HG03378 (cell line): ENCODE results near the gene CROCC2.

Experiments used
- ATAC-seq: cut with Tn5 transposase; IDR thresholded peaks from one replicate; pipeline ENCODE4 v1.9.1; 2021; ENCODE audit warnings: mild to moderate bottlenecking, moderate library complexity; ENCODE audit not compliant: unreplicated experiment

The CROCC2 gene

GRCh38 chr2:241033336-241033987, 127.3 kb downstream of the CROCC2 start:
- ATAC-seq: no peak

DNA sequence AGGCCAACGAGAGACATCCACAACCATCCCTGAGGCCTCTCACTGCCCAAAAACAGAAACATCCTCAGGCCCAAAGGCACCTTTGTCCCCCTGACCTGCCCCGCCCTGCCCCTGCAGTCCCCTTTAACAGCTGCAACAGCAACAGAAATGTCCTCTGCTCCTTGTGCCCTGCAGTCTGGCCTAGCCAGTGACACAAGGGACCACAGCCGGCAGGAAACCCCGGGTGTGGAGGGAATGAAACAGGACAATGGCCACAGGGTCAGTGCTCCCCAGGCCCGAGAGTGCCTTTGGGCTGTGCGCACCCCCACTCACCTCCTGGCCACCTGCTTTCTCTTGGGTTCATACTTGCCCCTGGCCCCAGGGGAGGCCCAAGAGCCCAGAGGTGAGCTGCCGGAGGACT, 127.9 kb downstream of the CROCC2 start:
- ATAC-seq: no peak

DNA sequence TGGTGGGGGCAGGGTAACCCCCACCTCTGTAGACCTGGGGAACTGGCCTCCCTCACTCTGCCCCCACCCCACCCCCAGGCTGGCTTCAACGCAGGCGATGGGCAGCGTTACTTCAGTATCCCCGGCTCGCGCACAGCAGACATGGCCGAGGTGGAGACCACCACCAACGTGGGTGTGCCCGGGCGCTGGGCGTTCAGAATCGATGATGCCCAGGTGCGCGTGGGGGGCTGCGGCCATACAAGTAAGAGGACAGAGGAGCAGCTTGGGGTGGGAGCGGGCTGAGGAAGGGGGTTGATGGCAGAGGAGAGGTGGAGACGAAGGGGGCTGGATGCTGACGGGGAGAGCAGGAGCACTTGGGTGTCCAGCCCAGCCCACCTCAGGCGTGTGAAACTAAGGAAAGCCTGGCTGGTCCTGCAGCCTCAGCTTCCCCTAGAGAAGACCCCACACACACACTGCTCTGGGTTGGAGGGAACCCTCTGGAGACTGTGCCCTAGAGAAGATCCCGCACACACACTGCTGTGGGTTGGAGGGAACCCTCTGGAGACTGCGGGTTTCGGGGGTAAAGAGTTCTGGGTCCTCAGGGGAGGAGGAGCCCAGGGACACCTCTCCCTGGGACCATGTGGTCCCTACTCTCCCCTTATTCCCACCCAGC, 128.5 kb downstream of the CROCC2 start:
- no peak for ATAC-seq

DNA sequence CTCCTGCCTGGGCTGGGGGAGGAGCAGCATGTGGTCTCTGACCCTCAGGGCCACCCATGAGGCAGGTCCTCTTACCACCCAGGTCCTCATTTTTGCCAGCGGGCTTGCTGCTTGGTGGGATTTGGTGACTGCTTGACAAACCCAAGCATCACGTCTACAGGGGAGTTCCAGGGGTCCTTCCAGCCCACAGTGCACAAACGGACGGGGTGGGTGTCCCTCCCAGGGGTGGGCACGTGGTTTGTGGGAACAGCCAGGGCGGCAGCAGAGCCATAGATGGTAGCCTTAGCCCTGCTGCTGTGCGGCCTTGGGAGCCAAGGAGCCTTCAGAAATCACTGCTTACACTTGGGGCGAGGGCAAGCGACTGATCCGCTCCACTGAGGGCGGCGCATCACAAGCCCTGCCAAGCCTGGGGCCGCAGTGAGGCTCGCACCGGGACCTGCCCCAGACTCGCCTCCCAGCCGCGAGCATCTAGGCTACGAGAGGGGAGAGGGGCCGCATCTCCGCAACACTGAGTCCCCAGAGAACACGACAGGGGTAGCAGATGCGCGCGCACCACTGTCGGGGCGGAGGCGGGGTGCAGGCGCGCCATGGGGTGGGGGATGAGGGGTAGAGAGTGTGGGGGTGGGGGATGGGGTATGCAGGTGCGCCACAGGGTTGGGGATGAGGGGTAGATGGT, 129.1 kb downstream of the CROCC2 start:
- ATAC-seq: no peak

- ATAC-seq: no peak
These were observed 129.8 kb downstream of the CROCC2 start for GRCh38 chr2:241035818-241036396.

- ATAC-seq: no peak
These were observed 130.3 kb downstream of the CROCC2 start for GRCh38 chr2:241036397-241036963.

- ATAC-seq: no peak
These were observed 130.9 kb downstream of the CROCC2 start for GRCh38 chr2:241036964-241037421.

DNA sequence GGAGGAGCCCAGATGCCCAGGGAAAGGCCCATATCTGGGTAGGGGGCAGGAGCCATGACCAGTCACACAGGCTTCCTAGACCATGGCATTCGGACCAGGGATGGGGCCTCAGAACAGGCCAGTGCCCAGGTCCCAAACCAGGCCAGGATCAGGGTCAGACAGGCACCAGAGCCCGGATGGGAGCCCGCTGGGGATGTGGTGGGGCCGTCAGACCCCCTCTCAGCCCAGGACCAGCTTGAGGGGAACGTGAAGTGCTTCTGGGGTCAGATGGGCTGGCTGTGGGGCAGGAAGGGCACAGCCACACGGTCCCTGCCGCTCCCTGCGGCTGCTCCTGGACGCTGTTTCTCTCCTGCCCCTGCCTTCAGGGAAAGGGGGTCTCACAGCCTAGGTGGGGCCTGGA, 131.4 kb downstream of the CROCC2 start:
- ATAC-seq: no peak

GRCh38 chr2:241038374-241039180, 132.4 kb downstream of the CROCC2 start:
- ATAC-seq: no peak

DNA sequence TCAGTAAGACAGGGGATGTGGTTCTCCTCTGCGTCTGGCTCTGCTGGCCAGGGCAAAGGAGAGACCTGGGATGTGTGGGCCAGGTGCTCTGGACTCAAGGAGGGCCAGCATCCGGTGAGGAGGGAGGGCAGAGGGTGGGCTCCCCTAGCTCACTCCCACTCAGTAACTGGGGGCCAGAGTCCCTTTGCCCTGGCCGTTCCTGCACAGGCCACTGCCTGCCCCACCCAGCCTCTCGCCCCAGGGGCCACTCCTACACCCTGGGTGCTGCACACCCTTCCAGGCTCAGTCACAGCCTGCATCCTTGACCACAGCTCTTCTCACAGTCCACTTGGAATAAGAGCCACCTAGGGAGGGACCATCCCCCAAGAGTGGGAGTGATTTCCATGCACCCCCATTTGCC, 133.3 kb downstream of the CROCC2 start:
- no peak for ATAC-seq

DNA sequence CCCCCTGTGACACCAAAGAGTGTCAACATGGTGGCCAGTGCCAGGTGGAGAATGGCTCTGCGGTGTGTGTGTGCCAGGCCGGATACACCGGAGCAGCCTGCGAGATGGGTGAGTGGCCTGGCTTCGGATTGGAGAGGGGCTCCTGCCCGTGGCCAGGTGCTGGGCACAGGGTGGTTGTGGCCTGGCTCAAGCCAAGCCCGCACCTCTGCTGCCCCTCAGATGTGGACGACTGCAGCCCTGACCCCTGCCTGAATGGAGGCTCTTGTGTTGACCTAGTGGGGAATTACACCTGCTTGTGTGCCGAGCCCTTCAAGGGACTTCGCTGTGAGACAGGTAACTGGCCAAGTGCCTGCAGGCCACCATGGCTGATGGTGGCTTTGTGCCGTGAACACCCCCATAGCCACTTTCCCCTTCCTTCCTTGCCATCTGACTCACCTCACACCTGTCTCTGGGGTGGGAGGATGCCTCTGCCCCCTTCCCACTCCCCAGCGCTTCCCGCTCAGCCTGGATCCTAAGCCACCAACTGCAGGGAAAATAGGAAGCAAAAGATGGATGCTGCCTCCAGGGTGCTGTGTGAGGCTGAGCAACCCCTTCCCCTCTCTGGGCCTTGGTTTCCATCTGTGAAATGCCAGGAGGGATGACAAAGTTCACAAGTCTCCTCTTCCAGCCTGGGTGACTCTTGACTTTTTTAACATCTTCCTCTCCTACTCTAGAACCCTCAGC, 134.1 kb downstream of the CROCC2 start:
- ATAC-seq: no peak

DNA sequence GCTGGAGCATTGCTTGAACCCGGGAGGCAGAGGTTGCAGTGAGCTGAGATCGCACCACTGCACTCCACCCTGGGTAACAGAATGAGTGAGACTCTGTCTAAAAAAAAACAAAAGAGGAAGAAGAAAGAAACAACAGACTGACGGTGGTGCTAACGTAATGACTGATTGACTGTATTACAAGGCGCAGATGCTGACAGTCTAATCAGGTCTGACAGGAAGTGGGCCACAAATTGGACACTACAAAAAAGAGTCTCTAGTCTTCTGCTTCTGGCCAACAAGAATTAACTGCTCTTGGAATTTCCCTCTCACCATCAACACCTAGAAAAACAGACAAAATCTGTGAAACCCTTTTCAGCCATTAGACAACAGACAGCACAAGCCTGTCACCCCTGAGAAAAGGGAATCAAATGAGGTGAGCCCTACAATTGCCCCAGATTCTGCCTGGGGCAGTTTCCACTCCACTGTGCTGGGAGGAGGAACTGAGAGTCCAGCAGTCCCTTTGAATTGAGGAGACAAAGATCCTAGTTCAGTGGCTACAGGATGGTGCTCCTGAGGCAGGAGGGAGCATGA, 135.5 kb downstream of the CROCC2 start:
- ATAC-seq: peak; percentile 81
